Mucosa of descending colon (tissue), 3 donors: ENCODE data around the gene ZNF800. TPM values are rescaled to one million over a fixed set of nuclear protein-coding genes. Genes with fewer than 3 reads are reported as not detected.

ENCODE experiments used
- ATAC-seq: fragments of 200-7000 bp; cut with Tn5 transposase; one replicate; pipeline ENCODE4 v1.9.1; 2020; ENCODE audit warnings: mild to moderate bottlenecking, moderate library complexity
- DNase-seq, 3 donors: peaks; one replicate each; pipeline ENCODE4 v3.0.0-alpha.2; 2020
- H3K36me3 ChIP-seq: fragments of 200-600 bp; one replicate; pipeline ENCODE4 v1.8.0; 2021; ENCODE audit warnings: low read depth, mild to moderate bottlenecking
- H3K4me1 ChIP-seq: fragments of 200-600 bp; one replicate; pipeline ENCODE4 v1.8.0; 2021; ENCODE audit warnings: low read depth, mild to moderate bottlenecking
- H3K4me3 ChIP-seq: fragments of 200-600 bp; one replicate; pipeline ENCODE4 v1.8.0; 2021; ENCODE audit warnings: mild to moderate bottlenecking
- H3K9me3 ChIP-seq: fragments of 200-600 bp; one replicate; pipeline ENCODE4 v1.8.0; 2021; ENCODE audit warnings: mild to moderate bottlenecking
- CTCF ChIP-seq: fragments of 200-600 bp; IDR thresholded peaks from one replicate; pipeline ENCODE4 v1.8.0; 2022; ENCODE audit warnings: antibody characterized with exemption, mild to moderate bottlenecking
- intact Hi-C, 2 donors: fragments of 100-400 bp; cut with DNase I in 1 of 2; cut with micrococcal nuclease in 1 of 2; formaldehyde crosslinking; loops; one replicate each; pipeline versions ENCODE4 v1.11.0 to v1.11.1; 2022; cut with DNase I, micrococcal nuclease
- total RNA-seq, 3 donors: library from RNA; stranded (reverse); fragmentation: NEBNext Ultra II Directional in 2 of 3; extraction: Animal tissue kit (Norgen Biotek cat#: 25700) in 2 of 3; gene quantifications; one replicate each; pipeline versions ENCODE4 v1.2.1 to v1.2.4, GENCODE V29; 2021 to 2023
- donor health status: DM: no; HTN: no; CAD: no; lungs with moderate emphysema.
- donor health status: DM: no; HTN: no; CAD: no.
- donor health status: DM: no; HTN: yes; CAD: no.

The ZNF800 gene
- total RNA-seq, 3 donors from 2014 or later, result 26.9 to 38.7 (median 35.6) TPM

GRCh38 chr7:127392182-127392565 is 334 bp downstream of the ZNF800 start:
- H3K4me3 ChIP-seq, result peak overlapping the region; percentile 91
- H3K9me3 ChIP-seq, result no peaks in the 10 kb centered on the region
- H3K36me3 ChIP-seq, result no peaks in the 10 kb centered on the region
- peak; percentile 83 for ATAC-seq
- intact Hi-C loops, result no loop called here
- peak; percentile 53 to 80 (median 78) for DNase-seq
- H3K4me1 ChIP-seq, result peaks cover 8% of the 10 kb centered on the region
- TF ChIP-seq CTCF, result no peak

GRCh38 chr7:127391591-127392181 is 822 bp downstream of the ZNF800 start:
- ATAC-seq (peak; percentile 72), DNase-seq (peak; percentile 38 to 77 (median 68))
- no peak for TF ChIP-seq CTCF

GRCh38 chr7:127390817-127391590 is 1.5 kb downstream of the ZNF800 start:
- TF ChIP-seq CTCF, result no peak
- DNase-seq, result no peak
- Histone ChIP-seq H3K36me3 (no peaks in the 10 kb centered on the region), H3K9me3 (no peaks in the 10 kb centered on the region), H3K4me1 (peaks cover 8% of the 10 kb centered on the region), H3K4me3 (peak overlapping the region; percentile 91)
- ATAC-seq, result no peak
- intact Hi-C loops, result no loop called here

More at GRCh38 chr7:127391591-127392181, 822 bp downstream of the ZNF800 start:
- Histone ChIP-seq H3K4me3 (peak overlapping the region; percentile 91), H3K36me3 (no peaks in the 10 kb centered on the region), H3K4me1 (peaks cover 8% of the 10 kb centered on the region), H3K9me3 (no peaks in the 10 kb centered on the region)
- intact Hi-C loops, result no loop called here

- Histone ChIP-seq H3K9me3 (no peaks in the 10 kb centered on the region), H3K4me3 (no peak overlapping the region), H3K4me1 (peaks cover 8% of the 10 kb centered on the region), H3K36me3 (no peaks in the 10 kb centered on the region)
- no peak for TF ChIP-seq CTCF
- no peak for ATAC-seq
- intact Hi-C loops, result no loop called here
- no peak for DNase-seq
These were observed 2.2 kb downstream of the ZNF800 start for GRCh38 chr7:127390186-127390816.

GRCh38 chr7:127389321-127389720 is 3.2 kb downstream of the ZNF800 start:
- Histone ChIP-seq H3K4me3 (no peak overlapping the region), H3K36me3 (no peaks in the 10 kb centered on the region), H3K4me1 (peaks cover 8% of the 10 kb centered on the region), H3K9me3 (no peaks in the 10 kb centered on the region)
- ATAC-seq (no peak), DNase-seq (no peak)
- intact Hi-C loops, result no loop called here
- TF ChIP-seq CTCF, result no peak
